Measurements from ENCODE around the gene TSPAN7. TPM values are rescaled to one million over a fixed set of nuclear protein-coding genes. Genes with fewer than 3 reads are reported as not detected.

TSPAN7 gene
- total RNA-seq, 1 experiment from 2014 or later: 3.5 TPM

- no peaks in the 10 kb centered on the region for H3K79me2 ChIP-seq (ENCODE audit: insufficient read depth, low read length)
- no peak overlapping the region for H2BK120ac ChIP-seq (ENCODE audit: low read depth, low read length, poor library complexity, severe bottlenecking)
- no peak overlapping the region for H2BK20ac ChIP-seq (ENCODE audit: low read depth, low read length, poor library complexity, severe bottlenecking)
- H3K4me2 ChIP-seq (ENCODE audit: insufficient read depth, insufficient read length, low read length): no peak overlapping the region
- no peaks in the 10 kb centered on the region for H3K23me2 ChIP-seq (ENCODE audit: insufficient read length, low read depth, low read length, poor library complexity, severe bottlenecking)
- no peak overlapping the region for H4K8ac ChIP-seq (replicated peaks; ENCODE audit: insufficient read length, low read depth, low read length)
- H3K18ac ChIP-seq (ENCODE audit: insufficient read length, low read depth, low read length): no peak overlapping the region
- H2AK5ac ChIP-seq (ENCODE audit: insufficient read length, low read length): no peak overlapping the region
- H4K20me1 ChIP-seq (ENCODE audit: control insufficient read depth, insufficient read depth, insufficient read length): no peaks in the 10 kb centered on the region
- H3K9me3 ChIP-seq (ENCODE audit: control insufficient read depth, low read depth, low read length): no peaks in the 10 kb centered on the region
- DNase-seq: no peak
- H3K27me3 Mint-ChIP-seq (ENCODE audit: low read depth): no peaks in the 10 kb centered on the region
- no peak overlapping the region for H3K4me3 Mint-ChIP-seq
- no peak overlapping the region for H3K4ac ChIP-seq (ENCODE audit: low read depth, low read length)
- H3K23ac ChIP-seq (ENCODE audit: insufficient read length, low read depth, low read length): no peak overlapping the region
- TF ChIP-seq CTCF (conservative IDR thresholded peaks at IDR 0.05): no peak
- H3K9me3 Mint-ChIP-seq: peaks cover 43 to 52% of the 10 kb centered on the region in 2 experiments
- H2BK12ac ChIP-seq (ENCODE audit: insufficient read length, low read depth, low read length): no peak overlapping the region
- H3K79me1 ChIP-seq (ENCODE audit: insufficient read depth, low read depth, low read length, poor library complexity, severe bottlenecking): no peaks in the 10 kb centered on the region
- H3K56ac ChIP-seq (ENCODE audit: insufficient read length, low read depth, low read length): no peak overlapping the region
- no peaks in the 10 kb centered on the region; a peak in 1 of 7 replicates for H3K36me3 Mint-ChIP-seq (ENCODE audit: insufficient read depth in 1 of 3, low read depth in 3 of 3)
- H3K27ac Mint-ChIP-seq: no peak overlapping the region
- H3K4me1 ChIP-seq (ENCODE audit: insufficient read depth, low read length): no peaks in the 10 kb centered on the region
- no peak overlapping the region for H4K91ac ChIP-seq (ENCODE audit: insufficient read length, low read depth, low read length)
- H3K27me3 ChIP-seq (ENCODE audit: insufficient read depth, low read length): no peaks in the 10 kb centered on the region
- H3K4me1 Mint-ChIP-seq: peaks cover 0 to 3% of the 10 kb centered on the region in 2 experiments; a peak in 1 of 4 replicates
- H3K27ac ChIP-seq (ENCODE audit: insufficient read length, low read depth, low read length): no peak overlapping the region
- no peak overlapping the region for H3K14ac ChIP-seq (ENCODE audit: insufficient read depth, low read length)
- H3K9ac ChIP-seq (ENCODE audit: extremely low read depth, insufficient read length, low read length): no peak overlapping the region
- no peak overlapping the region for H2BK15ac ChIP-seq (ENCODE audit: low read depth, low read length)
- no peak overlapping the region for H3T11ph ChIP-seq (ENCODE audit: low read length)
- H2AFZ ChIP-seq (ENCODE audit: low read length): no peak overlapping the region
- no peak overlapping the region for H4K5ac ChIP-seq (ENCODE audit: insufficient read length, low read depth, low read length)
- no peak overlapping the region for H2BK5ac ChIP-seq (ENCODE audit: insufficient read length, low read length)
Measured at GRCh38 chrX:38628587-38628986, 67.2 kb downstream of the TSPAN7 start.

Data from H9 (cell line).